Stimulated activated CD8-positive, alpha-beta memory T cell treated with anti-CD3 and anti-CD28 coated beads, Interleukin-7, amount 100 ng/mL, for 24 hours (primary cell): ENCODE data around the gene LHFPL2.

ENCODE experiments used
- DNase-seq: peaks from one replicate; pipeline ENCODE4 v3.0.0-alpha.2; 2020; ENCODE audit warnings: low read depth

The LHFPL2 gene

GRCh38 chr5:78519198-78519941 lies 129.2 kb downstream of the LHFPL2 start:
- no peak for DNase-seq

DNA sequence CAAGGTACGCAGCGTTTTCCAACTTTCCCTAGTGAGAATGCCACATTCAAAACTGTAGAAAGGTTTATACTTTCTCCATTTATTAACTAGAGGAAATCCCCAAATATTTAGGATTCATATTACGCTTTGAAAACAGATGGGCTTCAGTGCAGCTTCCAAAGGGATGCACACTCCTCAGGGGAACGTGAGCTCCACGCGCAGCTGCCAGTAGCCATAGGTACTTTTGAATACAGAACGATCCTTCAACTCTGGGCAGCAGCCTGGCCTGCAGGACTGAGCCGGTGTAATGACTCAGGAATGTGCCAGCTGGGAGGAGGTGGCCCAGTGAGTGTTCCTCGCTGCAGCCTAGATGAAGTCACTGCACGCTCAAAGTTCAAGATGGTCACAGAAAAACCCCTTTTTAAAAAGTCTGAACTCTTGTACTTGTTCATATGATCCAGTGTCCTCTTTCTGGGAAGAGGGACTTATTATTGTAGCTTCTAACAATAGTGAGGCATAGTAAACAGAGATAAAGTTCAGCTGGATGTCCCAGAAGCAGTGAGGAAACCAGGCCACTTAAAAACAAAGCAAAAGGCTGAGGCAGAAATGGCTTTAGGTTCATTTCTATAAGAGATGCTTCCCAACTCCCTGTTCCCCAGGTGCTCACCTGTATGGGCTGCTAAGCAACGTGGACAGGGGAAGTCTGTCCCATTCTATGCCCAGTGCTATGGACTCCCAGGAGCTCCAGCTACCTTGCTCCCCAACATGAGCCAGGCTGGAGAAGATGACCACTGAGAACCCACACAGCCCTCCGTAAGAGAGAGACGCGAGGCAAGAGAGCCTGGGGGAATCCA lies 130.0 kb downstream of the LHFPL2 start:
- DNase-seq, result no peak

DNA sequence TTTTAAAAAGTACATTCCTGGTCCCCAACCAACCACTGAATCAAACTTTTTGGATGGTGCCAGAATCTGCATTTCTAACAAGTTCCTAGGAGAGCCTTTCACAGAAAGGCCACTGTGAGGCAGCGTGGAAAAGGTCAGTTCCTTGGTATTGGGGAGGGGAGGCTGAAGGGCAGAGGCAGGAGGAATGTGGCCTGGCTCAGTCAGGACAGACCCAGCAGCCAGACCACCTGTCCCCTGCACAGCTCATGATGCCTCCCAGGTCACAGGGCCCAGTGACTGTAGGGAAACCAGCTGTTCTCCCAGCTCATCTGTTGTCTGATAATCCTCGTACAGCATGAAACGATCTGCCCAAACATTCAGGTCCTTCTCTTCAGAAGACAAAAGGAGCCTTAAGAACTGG lies 132.9 kb downstream of the LHFPL2 start:
- no peak for DNase-seq

DNA sequence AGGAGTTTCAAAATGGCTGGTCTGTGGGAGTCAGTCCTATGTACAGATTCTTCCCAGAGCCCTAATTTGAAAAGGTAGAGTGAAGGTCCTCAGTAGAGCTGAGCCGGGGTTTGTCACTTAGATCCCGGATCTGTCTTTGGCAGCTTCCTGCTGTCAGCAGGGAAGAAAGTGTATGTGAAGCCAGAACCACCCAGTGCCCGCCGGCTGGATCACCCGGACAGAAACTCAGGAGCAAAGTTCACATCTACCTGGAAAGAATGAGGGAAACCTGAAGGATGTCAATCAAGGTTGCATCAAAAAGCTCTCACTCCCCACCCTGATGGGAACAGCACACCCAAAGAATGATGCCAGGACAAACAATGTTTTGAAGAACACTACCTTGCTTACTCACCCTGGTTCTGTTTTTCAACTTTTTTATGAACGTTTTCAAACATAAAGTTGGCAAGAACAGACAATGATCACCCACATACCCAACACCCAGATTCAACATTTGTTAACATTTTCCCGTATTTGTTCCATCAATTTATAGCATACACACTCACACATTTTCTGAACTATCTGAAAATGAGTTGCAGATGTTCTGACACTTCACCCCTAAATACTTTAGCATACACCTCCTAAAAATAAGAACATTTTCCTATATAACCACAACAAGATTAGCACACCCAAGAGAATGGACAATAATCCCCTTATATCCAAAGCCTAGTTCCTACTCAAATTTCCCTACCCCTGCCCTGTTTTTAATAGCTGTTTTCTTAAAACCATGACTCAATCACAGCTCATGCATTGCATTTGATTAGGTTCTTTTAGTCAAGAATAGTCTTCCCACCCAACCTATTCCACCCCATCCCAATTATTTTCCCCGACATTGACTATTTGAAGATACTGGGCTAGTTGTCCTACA lies 133.9 kb downstream of the LHFPL2 start:
- DNase-seq, result no peak

GRCh38 chr5:78513441-78513840 lies 135.1 kb downstream of the LHFPL2 start:
- DNase-seq, result no peak

- DNase-seq, result no peak
Observed at GRCh38 chr5:78512435-78512834, 136.1 kb downstream of the LHFPL2 start.

DNA sequence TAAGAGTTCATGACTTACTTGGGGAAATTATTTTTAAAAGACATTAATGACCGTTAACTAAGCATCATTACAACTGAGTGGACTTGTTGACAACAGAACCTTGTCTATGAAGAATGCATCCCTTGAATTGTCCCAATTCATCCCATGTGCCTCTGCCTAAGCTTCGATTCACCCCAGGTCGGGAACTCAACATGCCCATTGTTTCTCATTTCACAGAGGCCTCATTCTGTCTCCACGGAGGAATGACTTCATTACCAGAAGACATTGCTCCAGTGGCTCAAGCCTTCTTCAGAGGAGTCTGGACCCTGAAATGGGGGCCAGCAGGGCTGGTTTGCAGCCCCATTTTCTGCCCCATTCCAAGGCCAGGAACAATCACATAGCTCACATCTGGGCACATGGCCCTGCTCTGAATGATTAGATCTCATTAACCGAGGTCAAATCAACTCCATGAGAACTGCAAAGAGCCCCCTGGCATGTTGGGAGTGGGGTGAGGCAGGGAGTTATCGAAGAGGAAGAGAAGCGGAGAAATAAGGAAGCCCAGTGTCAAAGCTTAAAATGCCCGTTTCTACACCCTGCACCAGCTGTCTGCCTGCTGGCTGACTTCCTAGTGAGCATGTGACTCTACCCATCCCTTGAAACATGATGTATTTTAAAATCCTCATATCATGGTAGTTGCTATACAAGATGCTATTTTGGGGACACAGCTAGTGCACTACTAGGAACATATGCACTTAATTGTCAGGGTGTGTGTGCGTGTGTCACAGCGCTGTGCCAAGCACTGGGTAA lies 137.3 kb downstream of the LHFPL2 start:
- no peak for DNase-seq

DNA sequence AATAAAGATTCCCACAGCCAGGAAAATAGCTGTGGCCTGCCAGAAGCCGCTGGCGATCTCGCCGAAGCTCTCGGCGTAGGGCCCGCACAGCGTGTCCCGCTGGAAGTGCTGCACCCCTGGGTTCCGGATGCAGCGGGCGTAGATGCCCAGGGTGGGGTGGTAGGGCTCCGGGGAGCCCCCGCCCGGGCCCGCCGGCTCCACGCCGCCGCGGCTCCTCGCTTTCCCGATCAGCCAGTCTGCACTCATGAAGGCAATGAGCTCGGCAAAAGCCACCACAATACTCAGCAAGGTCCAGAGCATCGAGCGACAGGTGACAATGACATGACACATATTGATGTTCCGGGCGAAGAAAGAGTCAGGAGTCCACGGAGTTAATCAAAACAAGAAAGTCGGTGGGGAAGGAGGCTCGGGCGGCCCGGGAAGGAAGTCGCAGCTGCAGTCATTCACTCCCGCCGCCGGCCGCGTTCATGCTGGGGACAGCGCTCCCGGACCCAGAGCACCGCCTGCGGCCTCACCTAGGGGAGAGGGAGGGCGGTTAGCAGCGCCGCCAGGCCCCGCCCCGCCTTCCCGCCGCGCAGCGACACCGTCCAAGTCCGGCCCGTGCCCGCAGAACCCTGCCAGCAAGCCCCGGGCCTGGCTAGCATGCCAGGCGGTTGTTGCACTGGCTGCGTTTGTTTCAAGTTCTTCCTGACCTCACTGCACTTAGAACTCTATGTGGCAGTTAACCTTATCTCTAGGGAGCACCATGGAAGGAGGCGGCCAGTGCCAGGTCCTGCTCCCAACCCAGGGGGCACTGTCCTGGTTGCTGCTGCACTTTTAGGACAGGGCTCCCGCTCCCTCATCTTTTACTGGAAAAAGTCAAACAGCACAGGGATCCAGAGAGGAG lies 138.4 kb downstream of the LHFPL2 start:
- DNase-seq, result no peak

GRCh38 chr5:78509145-78509865 lies 139.3 kb downstream of the LHFPL2 start:
- no peak for DNase-seq

GRCh38 chr5:78508186-78508765 lies 140.3 kb downstream of the LHFPL2 start:
- DNase-seq, result no peak

- DNase-seq, result no peak
Observed at GRCh38 chr5:78507531-78507930, 141.0 kb downstream of the LHFPL2 start.

DNA sequence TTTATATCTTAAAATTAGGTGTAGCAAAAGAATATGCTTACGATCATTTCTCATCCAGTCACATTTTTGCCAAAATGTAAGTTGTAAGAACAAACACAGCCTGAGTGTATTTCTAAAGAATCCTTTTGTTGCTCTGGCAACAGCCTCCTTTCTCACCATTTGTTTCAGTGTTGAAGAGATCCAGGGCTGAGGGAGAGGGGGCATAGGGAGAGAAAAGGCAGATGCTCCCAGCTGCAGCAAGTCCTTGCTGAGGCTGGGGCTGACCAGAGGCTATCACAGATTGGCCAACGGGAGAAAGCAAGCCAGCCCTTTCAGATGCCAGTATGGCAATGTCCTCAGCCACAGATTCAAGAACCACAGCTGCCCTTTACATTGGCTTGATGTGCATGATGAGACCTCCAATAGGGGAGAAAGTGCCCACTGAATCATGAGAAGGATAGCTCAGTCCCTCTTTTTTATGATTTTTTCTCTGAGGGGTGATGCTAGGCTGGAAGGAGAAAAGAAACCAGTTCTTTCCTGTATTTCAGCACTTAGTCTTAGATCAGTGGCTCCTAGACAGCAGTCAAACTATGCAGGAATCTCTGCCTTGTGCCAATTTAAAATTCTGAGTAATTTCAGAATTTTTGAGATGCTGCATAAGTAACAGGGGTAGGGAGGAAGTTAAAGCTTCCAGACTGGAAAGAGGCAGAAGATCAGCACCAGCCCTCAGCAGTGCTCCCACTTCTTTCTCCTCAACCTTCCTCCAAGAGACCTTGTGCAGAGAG lies 142.1 kb downstream of the LHFPL2 start:
- DNase-seq, result no peak

GRCh38 chr5:78505860-78506259 lies 142.7 kb downstream of the LHFPL2 start:
- no peak for DNase-seq

DNA sequence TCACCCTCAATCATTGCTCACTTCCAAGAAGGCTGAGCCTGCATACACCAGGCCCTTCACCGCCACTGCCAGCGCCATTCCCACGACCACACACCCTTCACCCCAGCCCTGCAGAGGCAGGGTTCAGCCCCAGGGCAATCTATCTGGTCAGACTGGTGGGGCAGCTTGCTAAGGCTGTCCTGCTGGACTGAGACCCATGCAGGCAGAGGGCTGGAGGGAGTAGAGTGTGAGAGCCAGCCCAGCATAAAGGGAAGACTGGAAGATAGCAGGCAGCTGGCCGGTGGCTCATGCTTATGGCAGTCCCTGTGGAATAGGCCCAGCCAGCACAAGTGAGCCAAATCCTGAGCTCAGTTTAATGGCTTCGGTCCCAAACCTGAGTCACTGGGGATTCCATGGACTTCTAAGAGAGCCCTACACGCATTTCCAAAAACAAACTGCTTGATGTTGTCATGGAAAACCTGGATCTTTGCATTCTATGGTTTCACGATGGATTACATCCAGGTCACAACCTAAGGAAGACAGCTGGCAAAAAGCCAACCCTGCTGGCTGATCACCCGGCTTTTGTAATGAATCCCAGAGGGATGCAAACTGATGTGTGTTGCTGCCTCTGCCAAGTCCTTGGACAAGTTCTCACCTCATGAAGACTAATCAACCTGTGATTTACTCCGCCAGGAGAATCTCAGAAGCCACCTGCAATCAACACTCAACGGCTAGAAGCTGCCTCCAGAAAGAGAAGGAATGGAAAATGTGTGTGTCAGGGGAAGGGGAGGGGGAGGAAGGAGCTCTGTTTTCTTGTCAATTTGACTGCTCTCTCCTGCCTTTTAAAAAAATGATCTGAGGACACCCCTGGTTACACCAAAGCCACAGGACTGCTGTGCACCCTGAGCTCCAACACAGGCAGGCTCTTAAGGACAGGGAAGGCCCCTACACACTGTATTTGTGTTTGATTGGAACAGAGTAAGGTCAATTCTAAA lies 143.6 kb downstream of the LHFPL2 start:
- DNase-seq, result no peak

GRCh38 chr5:78503958-78504653 lies 144.5 kb downstream of the LHFPL2 start:
- DNase-seq, result no peak

- DNase-seq, result no peak
Observed at GRCh38 chr5:78501411-78502352, 146.9 kb downstream of the LHFPL2 start.
